Smooth muscle cell (in vitro differentiated cells): ENCODE data around the gene TBCC. TPM values are rescaled to one million over a fixed set of nuclear protein-coding genes. Genes with fewer than 3 reads are reported as not detected.

Experiments
- DNase-seq: peaks from one replicate; lab custom pipeline; 2025; ENCODE audit not compliant: unreplicated experiment; lab: John Stamatoyannopoulos, UW
- H2AFZ ChIP-seq: fragments of 200-600 bp; sonication (generic); 2 replicates; pipeline ENCODE4 v1.6.0; 2016; ENCODE audit warnings: antibody characterized with exemption, low read depth, mild to moderate bottlenecking
- H3F3A ChIP-seq: fragments of 200-600 bp; sonication (generic); 2 replicates; pipeline ENCODE4 v1.6.0; 2017; ENCODE audit warnings: antibody characterized with exemption, low read depth
- H3K27ac ChIP-seq: fragments of 200-600 bp; sonication (generic); 2 replicates; pipeline ENCODE4 v1.5.1; 2016; ENCODE audit warnings: low read depth, mild to moderate bottlenecking
- H3K27me3 ChIP-seq: fragments of 200-600 bp; sonication (generic); 2 replicates; pipeline ENCODE4 v1.6.1; 2016; ENCODE audit warnings: low read depth, mild to moderate bottlenecking
- H3K36me3 ChIP-seq: fragments of 200-600 bp; sonication (generic); 2 replicates; pipeline ENCODE4 v1.5.1; 2016; ENCODE audit warnings: low read depth
- H3K4me1 ChIP-seq: fragments of 200-600 bp; sonication (generic); 2 replicates; pipeline ENCODE4 v1.5.1; 2016; ENCODE audit warnings: low read depth
- H3K4me2 ChIP-seq: fragments of 200-600 bp; sonication (generic); 2 replicates; pipeline ENCODE4 v1.6.0; 2016; ENCODE audit warnings: mild to moderate bottlenecking
- H3K4me3 ChIP-seq: fragments of 200-600 bp; sonication (generic); 2 replicates; pipeline ENCODE4 v1.5.1; 2016; ENCODE audit warnings: mild to moderate bottlenecking
- H3K79me2 ChIP-seq: fragments of 200-600 bp; sonication (generic); 2 replicates; pipeline ENCODE4 v1.6.0; 2016; ENCODE audit warnings: low read depth, mild to moderate bottlenecking
- H3K9ac ChIP-seq: fragments of 200-600 bp; sonication (generic); 2 replicates; pipeline ENCODE4 v1.6.0; 2016; ENCODE audit warnings: low read depth
- H3K9me3 ChIP-seq: fragments of 200-600 bp; sonication (generic); replicated peaks from 2 replicates; pipeline ENCODE4 v1.5.1; 2016; ENCODE audit warnings: low read depth
- H4K20me1 ChIP-seq: fragments of 200-600 bp; sonication (generic); 2 replicates; pipeline ENCODE4 v1.6.0; 2016; ENCODE audit warnings: low read depth
- WGBS: methylation state at CpG from one replicate; pipeline ENCODE4 v1.1.7; 2016; ENCODE audit warnings: low lambda C conversion rate; 5-methylcytosine and 5-hydroxymethylcytosine counted together
- polyA plus RNA-seq: library from polyadenylated mRNA; unstranded; fragments of >200 nt; fragmentation: Nextera tagmentation; extraction: Ambion mirVana; gene quantifications from 2 replicates; pipeline ENCODE4 v1.2.1, GENCODE V29; 2016
- total RNA-seq: library from RNA; depleted of rRNA; stranded (reverse); fragments of >200 nt; gene quantifications from 2 replicates; pipeline ENCODE4 v1.2.3, GENCODE V29; 2014
- TF ChIP-seq, protein P1 (sequence below): fragments of 200-600 bp; sonication (generic); IDR thresholded peaks from 2 replicates; pipeline ENCODE4 v1.5.1; 2017; ENCODE audit warnings: borderline replicate concordance, mild to moderate bottlenecking, antibody characterized with exemption; ENCODE audit not compliant: insufficient read depth, poor library complexity, severe bottlenecking

TBCC gene
- total and polyA plus RNA-seq, 2 experiments from 2014 or later: 30.1 to 31.8 TPM

DNA sequence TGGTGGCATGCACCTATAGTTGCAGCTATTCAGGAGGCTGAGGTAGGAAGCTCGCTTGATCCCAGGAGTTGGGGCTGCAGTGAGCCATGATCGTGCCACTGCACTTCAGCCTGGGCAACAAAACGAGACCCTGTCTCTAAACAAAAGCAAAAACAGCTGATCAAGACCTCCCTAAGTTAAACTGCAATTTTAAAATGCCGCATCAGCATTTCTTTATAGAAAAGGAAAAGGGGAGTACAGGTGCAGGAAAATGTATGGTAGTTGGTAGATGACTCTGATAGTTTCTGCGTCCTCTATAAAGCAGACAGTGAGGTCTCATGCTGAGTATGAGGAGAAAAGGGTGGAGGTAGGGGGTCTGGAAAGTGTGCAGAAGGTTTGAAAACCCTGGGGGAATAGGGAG is 8.9 kb upstream of the TBCC start:
- Histone ChIP-seq H4K20me1 (peaks cover 3% of the 10 kb centered on the region), H3K4me3 (no peak overlapping the region), H3K9me3 (no peaks in the 10 kb centered on the region), H3K4me1 (no peaks in the 10 kb centered on the region), H3K9ac (no peak overlapping the region), H3K27ac (no peak overlapping the region), H3K4me2 (no peak overlapping the region), H3K36me3 (no peaks in the 10 kb centered on the region), H2AFZ (no peak overlapping the region), H3K27me3 (no peaks in the 10 kb centered on the region), H3F3A (no peaks in the 10 kb centered on the region), H3K79me2 (peaks cover 2% of the 10 kb centered on the region)
- TF ChIP-seq, protein P1, sequence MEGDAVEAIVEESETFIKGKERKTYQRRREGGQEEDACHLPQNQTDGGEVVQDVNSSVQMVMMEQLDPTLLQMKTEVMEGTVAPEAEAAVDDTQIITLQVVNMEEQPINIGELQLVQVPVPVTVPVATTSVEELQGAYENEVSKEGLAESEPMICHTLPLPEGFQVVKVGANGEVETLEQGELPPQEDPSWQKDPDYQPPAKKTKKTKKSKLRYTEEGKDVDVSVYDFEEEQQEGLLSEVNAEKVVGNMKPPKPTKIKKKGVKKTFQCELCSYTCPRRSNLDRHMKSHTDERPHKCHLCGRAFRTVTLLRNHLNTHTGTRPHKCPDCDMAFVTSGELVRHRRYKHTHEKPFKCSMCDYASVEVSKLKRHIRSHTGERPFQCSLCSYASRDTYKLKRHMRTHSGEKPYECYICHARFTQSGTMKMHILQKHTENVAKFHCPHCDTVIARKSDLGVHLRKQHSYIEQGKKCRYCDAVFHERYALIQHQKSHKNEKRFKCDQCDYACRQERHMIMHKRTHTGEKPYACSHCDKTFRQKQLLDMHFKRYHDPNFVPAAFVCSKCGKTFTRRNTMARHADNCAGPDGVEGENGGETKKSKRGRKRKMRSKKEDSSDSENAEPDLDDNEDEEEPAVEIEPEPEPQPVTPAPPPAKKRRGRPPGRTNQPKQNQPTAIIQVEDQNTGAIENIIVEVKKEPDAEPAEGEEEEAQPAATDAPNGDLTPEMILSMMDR: no peak
- DNase-seq: no peak
- 91% methylated on average over 5 of the region's 5 CpGs for WGBS

DNA sequence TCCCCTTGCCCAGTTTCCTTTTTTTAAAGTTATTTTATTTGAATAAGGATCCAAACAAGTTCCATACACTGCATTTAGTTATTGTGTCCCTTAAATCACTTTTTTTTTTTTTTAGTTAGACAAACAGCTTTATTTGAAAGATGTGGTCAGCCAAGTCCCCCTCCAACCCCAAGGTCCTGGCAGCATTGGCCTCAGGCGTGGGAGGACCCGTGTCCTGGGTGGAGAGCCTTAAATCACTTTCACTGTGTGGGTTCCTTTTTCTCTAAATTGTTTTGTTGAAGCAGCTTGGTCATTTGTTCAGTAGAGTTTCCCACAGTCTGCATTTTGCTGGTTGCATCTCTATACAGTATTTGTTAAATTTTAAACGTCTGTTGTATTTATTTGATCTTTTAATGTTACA is 5.2 kb upstream of the TBCC start:
- H4K20me1 ChIP-seq: peaks cover 3% of the 10 kb centered on the region
- no peaks in the 10 kb centered on the region for H3K36me3 ChIP-seq
- no peak overlapping the region for H3K27ac ChIP-seq
- no peaks in the 10 kb centered on the region for H3K4me1 ChIP-seq
- peaks cover 2% of the 10 kb centered on the region for H3K79me2 ChIP-seq
- no peaks in the 10 kb centered on the region for H3K9me3 ChIP-seq
- no peak for DNase-seq
- H3F3A ChIP-seq: peaks cover 11% of the 10 kb centered on the region
- no peak overlapping the region for H3K9ac ChIP-seq
- H3K4me2 ChIP-seq: no peak overlapping the region
- TF ChIP-seq, protein P1: no peak
- no peaks in the 10 kb centered on the region for H3K27me3 ChIP-seq
- H3K4me3 ChIP-seq: no peak overlapping the region
- 51% methylated on average over 3 of the region's 3 CpGs for WGBS
- no peak overlapping the region for H2AFZ ChIP-seq

DNA sequence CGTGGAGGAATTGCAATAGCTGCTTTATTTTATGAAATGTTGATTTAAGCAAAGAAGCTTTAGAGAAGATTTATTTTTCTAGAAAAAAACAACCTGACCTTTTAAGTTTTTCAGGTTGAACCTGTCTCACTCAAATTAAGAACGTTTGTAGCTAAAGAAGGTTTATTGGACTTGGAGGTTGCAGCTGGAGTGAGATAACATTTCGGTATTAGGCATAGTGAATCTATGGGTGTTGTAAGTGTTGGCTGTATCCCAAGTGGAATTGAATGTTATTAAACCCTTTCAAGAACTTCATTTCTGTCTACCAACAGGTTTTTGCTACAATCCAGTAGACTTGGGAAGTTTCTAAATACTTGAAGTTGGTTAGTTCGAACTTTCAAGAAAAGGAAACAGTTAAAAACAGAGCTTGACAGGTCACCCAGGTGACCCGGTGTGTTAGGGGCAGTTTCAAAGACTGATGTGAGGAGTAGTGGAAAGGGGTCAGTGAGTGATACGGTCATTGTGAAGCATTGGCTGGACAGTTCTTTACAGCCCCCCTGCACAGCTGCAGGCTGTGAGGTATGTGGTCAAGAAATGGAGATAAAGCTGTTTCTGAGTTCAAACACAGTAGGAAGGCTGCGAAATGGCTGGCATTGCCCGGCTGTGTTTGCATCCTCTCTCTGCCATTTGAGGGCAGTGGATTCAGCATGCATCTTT is 2.4 kb upstream of the TBCC start:
- Histone ChIP-seq H2AFZ (no peak overlapping the region), H3K4me1 (peaks cover 7% of the 10 kb centered on the region), H3K4me2 (peak overlapping the region; percentile 96), H3K4me3 (peak overlapping the region; percentile 90), H3K9me3 (no peaks in the 10 kb centered on the region), H3K79me2 (peaks cover 19% of the 10 kb centered on the region), H3K27me3 (no peaks in the 10 kb centered on the region), H3F3A (peaks cover 11% of the 10 kb centered on the region), H3K9ac (no peak overlapping the region), H3K36me3 (no peaks in the 10 kb centered on the region), H4K20me1 (peaks cover 16% of the 10 kb centered on the region), H3K27ac (no peak overlapping the region)
- 69% methylated on average over 8 of the region's 8 CpGs for WGBS
- DNase-seq: no peak
- TF ChIP-seq, protein P1: no peak
